Astrocyte (in vitro differentiated cells and primary cell): ENCODE measurements around the gene TRPM2. TPM values are rescaled to one million over a fixed set of nuclear protein-coding genes. Genes with fewer than 3 reads are reported as not detected.

Experiments used
- DNase-seq: peaks from one replicate; pipeline ENCODE4 v3.0.0-alpha.2; 2010; ENCODE audit warnings: low read depth
- FAIRE-seq: peaks from 2 replicates; lab custom pipeline; 2011; peaks lifted over from hg19 to GRCh38; lab: Jason Lieb, UNC
- H2AFZ ChIP-seq: 2 replicates; pipeline ENCODE4 v1.6.0; 2012; ENCODE audit warnings: low read depth, low read length, inconsistent platforms
- H3K27ac ChIP-seq: 2 replicates; pipeline ENCODE4 v1.5.1; 2011; ENCODE audit warnings: low read depth, low read length, inconsistent platforms
- H3K27me3 ChIP-seq: 2 replicates; pipeline ENCODE4 v1.6.0; 2011; ENCODE audit warnings: low read length, inconsistent platforms; ENCODE audit not compliant: insufficient read depth
- H3K36me3 ChIP-seq: 2 replicates; pipeline ENCODE4 v1.5.1; 2011; ENCODE audit warnings: low read length, inconsistent platforms; ENCODE audit not compliant: insufficient read depth
- H3K4me1 ChIP-seq: 2 replicates; pipeline ENCODE4 v1.5.1; 2011; ENCODE audit warnings: low read length, inconsistent platforms; ENCODE audit not compliant: insufficient read depth
- H3K4me2 ChIP-seq: 2 replicates; pipeline ENCODE4 v1.6.0; 2012; ENCODE audit warnings: low read length, inconsistent platforms
- H3K4me3 ChIP-seq: 2 replicates; pipeline ENCODE4 v1.5.1; 2011; ENCODE audit warnings: low read depth, mild to moderate bottlenecking, low read length, inconsistent platforms; ENCODE audit not compliant: insufficient read depth
- H3K79me2 ChIP-seq: 2 replicates; pipeline ENCODE4 v1.6.0; 2012; ENCODE audit warnings: mild to moderate bottlenecking, low read length, inconsistent platforms; ENCODE audit not compliant: insufficient read depth
- H3K9ac ChIP-seq: 2 replicates; pipeline ENCODE4 v1.6.0; 2012; ENCODE audit warnings: mild to moderate bottlenecking, low read length, inconsistent platforms
- H3K9me3 ChIP-seq: 2 replicates; pipeline ENCODE4 v1.5.1; 2012; ENCODE audit warnings: low read depth, mild to moderate bottlenecking, low read length, inconsistent platforms; ENCODE audit not compliant: insufficient read depth
- H4K20me1 ChIP-seq: 2 replicates; pipeline ENCODE4 v1.6.0; 2012; ENCODE audit warnings: low read length, inconsistent platforms; ENCODE audit not compliant: insufficient read depth
- H3K27ac Mint-ChIP-seq: one replicate; pipeline ENCODE4 v1.8.0; 2021; ENCODE audit warnings: mild to moderate bottlenecking, mixed read lengths; ENCODE audit not compliant: unreplicated experiment
- H3K27me3 Mint-ChIP-seq: one replicate; pipeline ENCODE4 v1.8.0; 2021; ENCODE audit warnings: low read depth, mixed read lengths; ENCODE audit not compliant: unreplicated experiment
- H3K36me3 Mint-ChIP-seq: one replicate; pipeline ENCODE4 v1.8.0; 2021; ENCODE audit warnings: low read depth, mixed read lengths; ENCODE audit not compliant: unreplicated experiment
- H3K4me1 Mint-ChIP-seq: one replicate; pipeline ENCODE4 v1.8.0; 2021; ENCODE audit warnings: low read depth, mixed read lengths; ENCODE audit not compliant: unreplicated experiment
- H3K4me3 Mint-ChIP-seq: one replicate; pipeline ENCODE4 v1.8.0; 2021; ENCODE audit warnings: mild to moderate bottlenecking, moderate library complexity, mixed read lengths; ENCODE audit not compliant: unreplicated experiment
- H3K9me3 Mint-ChIP-seq: one replicate; pipeline ENCODE4 v1.8.0; 2021; ENCODE audit warnings: mild to moderate bottlenecking, mixed read lengths; ENCODE audit not compliant: unreplicated experiment
- EZH2 ChIP-seq: IDR thresholded peaks from 2 replicates; pipeline ENCODE4 v1.6.1; 2012; ENCODE audit warnings: mild to moderate bottlenecking, low read length, inconsistent platforms; ENCODE audit not compliant: insufficient read depth
- total RNA-seq: library from RNA; stranded (reverse); gene quantifications from 2 replicates; pipeline ENCODE4 v1.2.1, GENCODE V29; 2021
- TF ChIP-seq, protein P1 (sequence below): IDR thresholded peaks from 2 replicates; pipeline ENCODE4 v1.5.1; 2011; ENCODE audit warnings: low read depth, mild to moderate bottlenecking, inconsistent platforms, low read length, moderate library complexity; ENCODE audit not compliant: insufficient read depth

The TRPM2 gene
- total RNA-seq, 1 donor from 2014 or later, result 0.79 TPM

DNA sequence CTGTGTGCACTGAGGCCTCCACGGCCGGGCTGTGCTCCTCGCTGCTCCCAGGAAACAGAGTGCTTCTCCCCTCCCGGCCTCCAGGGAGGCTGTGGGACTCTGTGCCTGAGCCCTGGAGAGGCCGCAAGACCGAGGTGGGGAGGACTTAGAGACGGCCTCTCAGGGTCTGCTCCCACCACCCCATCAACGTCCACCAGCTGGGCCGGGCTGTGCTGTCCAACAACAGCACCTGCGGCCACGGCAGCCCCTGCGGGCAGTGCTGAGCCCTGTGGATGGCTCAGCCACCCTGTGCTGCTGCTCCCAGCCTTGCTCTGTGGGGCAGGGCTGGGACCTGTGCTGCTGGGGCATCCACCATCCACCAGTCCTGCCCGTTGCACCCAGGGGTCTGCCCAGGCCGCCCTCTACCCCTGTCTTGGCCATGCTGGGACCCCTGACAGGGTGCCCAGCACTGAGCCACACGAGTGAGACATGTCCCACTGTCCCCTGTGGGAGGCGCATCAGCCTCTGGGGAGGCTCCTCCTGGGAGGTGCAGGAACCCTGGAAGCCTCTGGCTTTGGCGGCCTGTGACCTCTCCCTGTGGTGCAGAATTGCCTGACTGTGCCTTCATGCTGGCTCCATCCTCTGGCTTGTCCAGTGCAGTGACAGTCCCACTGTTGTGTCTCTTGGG, 70.7 kb downstream of the TRPM2 start:
- peaks cover 16% of the 10 kb centered on the region for H3K9me3 ChIP-seq
- H3K4me1 Mint-ChIP-seq, result no peaks in the 10 kb centered on the region
- H3K4me3 ChIP-seq, result no peak overlapping the region
- FAIRE-seq (no peak), DNase-seq (no peak)
- no peaks in the 10 kb centered on the region for H3K36me3 Mint-ChIP-seq
- H3K4me1 ChIP-seq, result no peaks in the 10 kb centered on the region
- no peak overlapping the region for H2AFZ ChIP-seq
- no peak overlapping the region for H3K27ac ChIP-seq
- H3K9ac ChIP-seq, result no peak overlapping the region
- peaks cover 12% of the 10 kb centered on the region for H3K9me3 Mint-ChIP-seq
- H4K20me1 ChIP-seq, result no peaks in the 10 kb centered on the region
- H3K27me3 ChIP-seq, result no peaks in the 10 kb centered on the region
- no peaks in the 10 kb centered on the region for H3K79me2 ChIP-seq
- H3K36me3 ChIP-seq, result no peaks in the 10 kb centered on the region
- no peak overlapping the region for H3K4me3 Mint-ChIP-seq
- peaks cover 9% of the 10 kb centered on the region for H3K27me3 Mint-ChIP-seq
- H3K4me2 ChIP-seq, result no peak overlapping the region
- TF ChIP-seq EZH2, result no peak
- no peak overlapping the region for H3K27ac Mint-ChIP-seq

DNA sequence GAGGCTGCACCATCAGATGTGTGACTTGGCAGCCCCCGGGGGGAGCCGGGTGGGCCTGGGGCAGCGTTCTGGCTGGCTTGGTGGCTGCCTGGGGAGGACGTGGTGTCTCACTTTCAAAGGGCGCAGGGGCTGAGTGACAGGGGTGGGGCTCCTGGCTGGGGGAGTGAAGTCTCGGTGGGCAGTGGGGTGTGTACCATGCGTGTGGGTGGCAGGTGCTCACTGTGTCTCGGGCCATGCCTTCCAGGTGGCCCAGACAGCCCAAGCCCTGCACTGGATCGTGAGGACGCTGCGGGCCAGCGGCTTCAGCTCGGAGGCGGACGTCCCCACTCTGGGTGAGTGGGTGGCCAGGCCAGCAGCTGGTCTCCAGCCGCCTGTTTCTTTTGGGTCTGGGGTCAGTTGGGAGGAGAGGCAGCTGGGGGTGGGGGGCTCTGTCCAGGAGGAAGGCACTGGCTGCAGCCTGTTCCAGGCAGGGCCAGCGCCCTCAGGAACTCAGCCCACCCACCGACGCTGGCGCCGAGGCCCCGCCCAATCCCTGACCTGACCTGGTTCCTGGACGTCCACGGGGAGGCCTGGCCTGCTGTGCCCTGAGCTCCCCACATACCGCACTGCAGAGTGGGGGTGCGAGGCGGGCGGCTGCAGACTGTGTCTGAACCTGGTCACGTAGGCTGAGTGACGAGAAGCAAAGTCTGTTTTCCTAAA, 71.3 kb downstream of the TRPM2 start:
- Histone ChIP-seq H4K20me1 (no peaks in the 10 kb centered on the region), H3K9me3 (peaks cover 9% of the 10 kb centered on the region), H3K27me3 (no peaks in the 10 kb centered on the region), H3K4me3 (no peak overlapping the region), H3K4me2 (no peak overlapping the region), H2AFZ (no peak overlapping the region), H3K36me3 (no peaks in the 10 kb centered on the region), H3K9ac (no peak overlapping the region), H3K4me1 (no peaks in the 10 kb centered on the region), H3K27ac (no peak overlapping the region), H3K79me2 (no peaks in the 10 kb centered on the region)
- Mint-ChIP-seq H3K9me3 (peaks cover 7% of the 10 kb centered on the region), H3K4me3 (no peak overlapping the region), H3K27ac (no peak overlapping the region), H3K27me3 (peaks cover 9% of the 10 kb centered on the region), H3K4me1 (no peaks in the 10 kb centered on the region), H3K36me3 (no peaks in the 10 kb centered on the region)
- DNase-seq (no peak), FAIRE-seq (no peak)
- TF ChIP-seq, protein P1, sequence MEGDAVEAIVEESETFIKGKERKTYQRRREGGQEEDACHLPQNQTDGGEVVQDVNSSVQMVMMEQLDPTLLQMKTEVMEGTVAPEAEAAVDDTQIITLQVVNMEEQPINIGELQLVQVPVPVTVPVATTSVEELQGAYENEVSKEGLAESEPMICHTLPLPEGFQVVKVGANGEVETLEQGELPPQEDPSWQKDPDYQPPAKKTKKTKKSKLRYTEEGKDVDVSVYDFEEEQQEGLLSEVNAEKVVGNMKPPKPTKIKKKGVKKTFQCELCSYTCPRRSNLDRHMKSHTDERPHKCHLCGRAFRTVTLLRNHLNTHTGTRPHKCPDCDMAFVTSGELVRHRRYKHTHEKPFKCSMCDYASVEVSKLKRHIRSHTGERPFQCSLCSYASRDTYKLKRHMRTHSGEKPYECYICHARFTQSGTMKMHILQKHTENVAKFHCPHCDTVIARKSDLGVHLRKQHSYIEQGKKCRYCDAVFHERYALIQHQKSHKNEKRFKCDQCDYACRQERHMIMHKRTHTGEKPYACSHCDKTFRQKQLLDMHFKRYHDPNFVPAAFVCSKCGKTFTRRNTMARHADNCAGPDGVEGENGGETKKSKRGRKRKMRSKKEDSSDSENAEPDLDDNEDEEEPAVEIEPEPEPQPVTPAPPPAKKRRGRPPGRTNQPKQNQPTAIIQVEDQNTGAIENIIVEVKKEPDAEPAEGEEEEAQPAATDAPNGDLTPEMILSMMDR, result no peak
- TF ChIP-seq EZH2, result no peak

DNA sequence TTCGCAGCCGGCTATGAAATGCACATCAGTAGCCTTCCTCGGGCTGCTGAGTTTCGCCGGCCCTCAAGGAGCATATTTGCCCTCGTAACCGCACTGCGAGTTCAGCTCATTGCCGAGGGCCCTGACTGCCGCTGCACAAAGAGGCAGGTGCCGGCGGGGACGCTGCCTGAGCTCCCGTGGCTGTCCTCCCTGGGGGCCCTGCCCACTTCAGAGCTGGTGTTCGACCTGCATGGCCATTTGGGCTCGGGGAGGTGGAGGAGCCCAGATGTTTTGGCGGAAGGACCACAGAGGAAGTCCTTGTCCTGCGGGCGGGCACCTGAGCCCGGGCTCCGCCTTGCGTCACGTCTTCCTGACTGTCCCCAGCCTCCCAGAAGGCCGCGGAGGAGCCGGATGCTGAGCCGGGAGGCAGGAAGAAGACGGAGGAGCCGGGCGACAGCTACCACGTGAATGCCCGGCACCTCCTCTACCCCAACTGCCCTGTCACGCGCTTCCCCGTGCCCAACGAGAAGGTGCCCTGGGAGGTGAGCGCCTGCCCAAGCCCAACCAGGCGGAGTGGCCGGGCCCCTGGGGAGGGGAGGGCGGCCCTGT, 72.0 kb downstream of the TRPM2 start:
- no peaks in the 10 kb centered on the region for H3K79me2 ChIP-seq
- no peaks in the 10 kb centered on the region for H3K36me3 Mint-ChIP-seq
- no peak overlapping the region for H3K4me3 ChIP-seq
- H3K9ac ChIP-seq, result no peak overlapping the region
- no peaks in the 10 kb centered on the region for H3K27me3 ChIP-seq
- H3K4me2 ChIP-seq, result no peak overlapping the region
- peaks cover 7% of the 10 kb centered on the region for H3K9me3 Mint-ChIP-seq
- DNase-seq (no peak), FAIRE-seq (no peak)
- TF ChIP-seq EZH2, result no peak
- TF ChIP-seq, protein P1, result no peak
- no peak overlapping the region for H3K4me3 Mint-ChIP-seq
- H3K9me3 ChIP-seq, result peaks cover 4% of the 10 kb centered on the region
- peaks cover 9% of the 10 kb centered on the region for H3K27me3 Mint-ChIP-seq
- no peaks in the 10 kb centered on the region for H3K36me3 ChIP-seq
- no peak overlapping the region for H3K27ac ChIP-seq
- H3K27ac Mint-ChIP-seq, result no peak overlapping the region
- H4K20me1 ChIP-seq, result no peaks in the 10 kb centered on the region
- no peaks in the 10 kb centered on the region for H3K4me1 ChIP-seq
- no peak overlapping the region for H2AFZ ChIP-seq
- no peaks in the 10 kb centered on the region for H3K4me1 Mint-ChIP-seq
